MM.1S (cell line): ENCODE results near the gene EML1.

Source experiments
- DNase-seq: peaks from one replicate; pipeline ENCODE4 v3.0.0-alpha.2; 2015
- H2AFZ ChIP-seq: fragments of 300-600 bp; sonication (generic); 2 replicates; pipeline ENCODE4 v1.6.0; 2016; ENCODE audit warnings: antibody characterized with exemption, low read length
- H3F3A ChIP-seq: fragments of 300-600 bp; sonication (generic); 2 replicates; pipeline ENCODE4 v1.6.1; 2016; ENCODE audit warnings: mild to moderate bottlenecking, antibody characterized with exemption, low read length, moderate library complexity, mixed read lengths; ENCODE audit not compliant: insufficient read depth
- H3K27ac ChIP-seq: fragments of 300-600 bp; sonication (generic); 2 replicates; pipeline ENCODE4 v1.5.1; 2016; ENCODE audit warnings: mild to moderate bottlenecking, low read length
- H3K27me3 ChIP-seq: fragments of 300-600 bp; sonication (generic); replicated peaks from 2 replicates; pipeline ENCODE4 v1.6.0; 2016; ENCODE audit warnings: low read length; ENCODE audit not compliant: insufficient read depth
- H3K36me3 ChIP-seq: fragments of 300-600 bp; sonication (generic); replicated peaks from 2 replicates; pipeline ENCODE4 v1.6.1; 2016; ENCODE audit warnings: mild to moderate bottlenecking, low read length, mixed read lengths; ENCODE audit not compliant: insufficient read depth
- H3K4me1 ChIP-seq: fragments of 300-600 bp; sonication (generic); 2 replicates; pipeline ENCODE4 v1.6.1; 2016; ENCODE audit warnings: low read length, mixed read lengths
- H3K4me2 ChIP-seq: fragments of 300-600 bp; sonication (generic); 2 replicates; pipeline ENCODE4 v1.6.0; 2016; ENCODE audit warnings: low read depth, low read length
- H3K4me3 ChIP-seq: fragments of 300-600 bp; sonication (generic); 2 replicates; pipeline ENCODE4 v1.5.1; 2016; ENCODE audit warnings: low read length, mixed read lengths
- H3K79me2 ChIP-seq: fragments of 300-600 bp; sonication (generic); 2 replicates; pipeline ENCODE4 v1.6.1; 2016; ENCODE audit warnings: mixed run types, low read length, mixed read lengths
- H3K9ac ChIP-seq: fragments of 300-600 bp; sonication (generic); 2 replicates; pipeline ENCODE4 v1.6.1; 2016; ENCODE audit warnings: low read length, mixed read lengths
- H3K9me2 ChIP-seq: fragments of 300-600 bp; sonication (generic); replicated peaks from 2 replicates; pipeline ENCODE4 v1.6.1; 2016; ENCODE audit warnings: mild to moderate bottlenecking, low read length, mixed read lengths; ENCODE audit not compliant: insufficient read depth
- H3K9me3 ChIP-seq: fragments of 300-600 bp; sonication (generic); replicated peaks from 2 replicates; pipeline ENCODE4 v1.6.1; 2016; ENCODE audit warnings: mild to moderate bottlenecking, low read length, mixed read lengths; ENCODE audit not compliant: insufficient read depth
- H4K20me1 ChIP-seq: fragments of 300-600 bp; sonication (generic); 2 replicates; pipeline ENCODE4 v1.6.1; 2016; ENCODE audit warnings: mild to moderate bottlenecking, low read length, moderate library complexity, mixed read lengths; ENCODE audit not compliant: insufficient read depth
- CTCF ChIP-seq: fragments of 300-600 bp; sonication (generic); IDR thresholded peaks from 2 replicates; pipeline ENCODE4 v1.5.1; 2016; ENCODE audit warnings: antibody characterized with exemption, low read length, mixed read lengths
- EZH2 ChIP-seq: fragments of 300-600 bp; sonication (generic); optimal IDR thresholded peaks from 2 replicates; pipeline ENCODE3; 2017; ENCODE audit warnings: low read depth, mild to moderate bottlenecking, antibody characterized with exemption, low read length, mixed read lengths
- EZH2phosphoT487 ChIP-seq: fragments of 300-600 bp; sonication (generic); IDR thresholded peaks from 2 replicates; pipeline ENCODE4 v1.6.1; 2018; ENCODE audit warnings: antibody characterized with exemption, low read length

The EML1 gene

DNA sequence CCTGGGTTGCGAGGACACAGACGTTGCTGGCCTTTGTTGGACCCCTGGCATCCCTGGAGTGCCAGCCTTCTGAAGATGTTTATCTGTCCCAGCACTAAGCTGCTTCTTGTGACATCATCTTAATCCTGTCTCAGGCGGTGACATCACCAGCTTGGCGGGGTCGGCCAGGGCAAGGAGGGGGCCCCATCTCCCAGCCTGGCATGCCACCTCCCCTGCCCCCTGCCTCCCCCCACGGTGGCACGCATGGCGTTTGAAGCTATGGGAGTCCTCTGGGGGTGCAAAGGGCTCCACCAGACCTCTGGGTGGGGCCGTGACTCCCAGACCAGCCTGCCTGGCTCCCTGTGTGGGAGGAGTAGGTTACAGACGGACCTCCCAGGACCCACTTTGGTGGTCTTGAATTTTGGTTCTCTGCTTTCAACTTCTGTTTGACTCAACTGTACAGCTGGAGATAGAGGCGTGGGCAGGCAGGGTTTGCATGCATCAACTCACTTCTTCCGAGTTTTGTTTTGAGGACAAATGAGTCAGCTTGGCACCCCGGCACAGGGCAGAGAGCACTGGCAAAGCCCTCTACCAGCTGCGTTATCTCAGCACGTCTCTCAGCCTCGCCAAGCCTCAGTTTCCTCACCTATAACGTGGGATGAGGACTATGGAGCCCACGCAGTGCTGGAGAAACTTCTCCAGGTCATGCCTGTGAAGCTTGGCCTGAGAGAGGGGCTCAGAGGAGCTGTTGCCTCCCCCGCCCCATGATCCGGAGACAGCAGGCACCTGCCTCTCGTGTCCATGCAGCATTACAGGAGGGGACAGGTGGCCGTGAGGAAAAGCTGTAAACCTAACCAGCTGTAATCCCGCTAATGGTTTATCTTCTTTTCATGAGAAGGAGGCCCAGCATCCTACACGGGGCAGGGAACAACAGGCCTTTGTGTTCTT, 38.8 kb upstream of the EML1 start:
- no peak overlapping the region for H3K4me2 ChIP-seq
- H3K4me3 ChIP-seq, result no peak overlapping the region
- no peak overlapping the region for H3K9ac ChIP-seq
- TF ChIP-seq EZH2phosphoT487 (no peak), EZH2 (no peak), CTCF (no peak)
- H3K36me3 ChIP-seq, result no peaks in the 10 kb centered on the region
- no peaks in the 10 kb centered on the region for H3K79me2 ChIP-seq
- no peak overlapping the region for H3K27ac ChIP-seq
- H3F3A ChIP-seq, result no peaks in the 10 kb centered on the region
- H3K9me3 ChIP-seq, result no peaks in the 10 kb centered on the region
- H3K27me3 ChIP-seq, result peaks cover 12% of the 10 kb centered on the region
- H2AFZ ChIP-seq, result no peak overlapping the region
- H3K9me2 ChIP-seq, result no peaks in the 10 kb centered on the region
- no peak for DNase-seq
- H4K20me1 ChIP-seq, result no peaks in the 10 kb centered on the region
- no peaks in the 10 kb centered on the region for H3K4me1 ChIP-seq

DNA sequence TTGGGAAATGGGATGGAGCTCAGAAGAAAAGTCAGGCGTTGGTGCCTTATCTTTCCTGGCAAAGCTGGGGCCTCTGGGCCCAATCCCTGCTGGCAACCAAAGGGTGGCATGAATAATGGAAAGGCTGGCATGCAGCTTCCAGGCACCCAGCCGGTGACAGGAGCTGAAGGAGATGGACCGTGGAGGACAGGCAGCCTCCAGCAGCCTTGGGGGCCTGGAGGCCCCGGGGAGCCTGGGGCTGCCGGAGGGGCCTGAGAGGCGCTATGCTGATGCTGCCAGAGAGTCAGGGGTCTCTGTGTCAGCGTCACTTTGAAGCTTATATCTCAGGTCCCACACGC, 38.2 kb upstream of the EML1 start:
- no peak for DNase-seq
- Histone ChIP-seq H3K4me1 (no peaks in the 10 kb centered on the region), H3K27ac (no peak overlapping the region), H3K4me2 (no peak overlapping the region), H3K9me2 (no peaks in the 10 kb centered on the region), H3K27me3 (peaks cover 12% of the 10 kb centered on the region), H3K9me3 (no peaks in the 10 kb centered on the region), H2AFZ (no peak overlapping the region), H3K79me2 (no peaks in the 10 kb centered on the region), H4K20me1 (no peaks in the 10 kb centered on the region), H3K9ac (no peak overlapping the region), H3F3A (no peaks in the 10 kb centered on the region), H3K36me3 (no peaks in the 10 kb centered on the region), H3K4me3 (no peak overlapping the region)
- TF ChIP-seq EZH2phosphoT487, result no peak
- TF ChIP-seq CTCF, result no peak
- no peak for TF ChIP-seq EZH2

DNA sequence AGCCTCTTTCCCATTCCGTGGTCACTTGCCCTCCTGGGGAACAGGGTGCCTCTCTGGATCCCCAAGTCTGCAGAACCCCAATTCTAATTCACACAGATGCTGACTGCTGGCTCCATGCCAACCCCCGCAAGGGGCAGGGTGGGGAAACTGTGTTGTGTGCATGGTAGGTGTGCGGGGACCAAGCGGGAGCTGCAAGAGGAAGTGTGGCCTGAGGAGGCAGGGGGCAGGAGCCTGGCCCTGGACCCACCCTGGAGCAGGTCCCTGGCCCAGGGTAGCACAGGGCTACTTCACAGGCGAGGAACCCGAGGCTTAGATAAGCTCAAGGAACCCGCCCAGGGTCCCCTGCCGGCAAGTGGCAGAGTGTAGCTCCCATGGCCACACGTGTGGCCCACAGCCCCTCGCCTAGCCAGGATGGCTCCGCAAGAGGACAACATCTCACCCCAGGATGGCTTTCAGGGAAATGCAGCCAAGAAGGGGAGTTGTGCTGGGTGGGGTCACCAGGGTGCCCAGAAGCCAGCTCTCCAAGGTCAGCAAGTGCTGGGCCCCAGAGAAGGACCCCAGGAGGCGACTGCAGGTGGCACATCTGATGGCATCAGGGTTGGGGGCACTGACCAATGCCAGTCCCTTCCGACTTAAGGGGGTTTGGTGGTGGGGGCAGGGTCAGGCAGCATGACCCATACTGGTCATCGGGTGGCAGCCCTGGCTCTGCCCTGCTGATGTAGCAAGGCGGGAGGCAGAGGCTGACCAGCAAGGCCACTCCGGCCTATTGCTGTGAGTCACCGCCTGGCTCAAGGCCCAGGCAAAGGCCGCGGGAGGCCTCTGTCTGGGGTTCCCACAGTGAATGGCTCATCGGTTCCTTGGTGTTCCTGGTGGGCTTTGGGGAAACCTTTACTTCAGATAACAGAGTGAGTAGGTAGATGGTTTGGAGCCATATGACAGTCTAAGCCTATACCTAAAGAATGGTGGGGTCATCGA, 37.3 kb upstream of the EML1 start:
- H3K9ac ChIP-seq, result no peak overlapping the region
- no peak overlapping the region for H3K4me3 ChIP-seq
- no peak overlapping the region for H3K4me2 ChIP-seq
- H3K9me2 ChIP-seq, result no peaks in the 10 kb centered on the region
- H3K27me3 ChIP-seq, result peaks cover 12% of the 10 kb centered on the region
- TF ChIP-seq EZH2phosphoT487, result no peak
- TF ChIP-seq CTCF, result no peak
- H4K20me1 ChIP-seq, result no peaks in the 10 kb centered on the region
- no peak overlapping the region for H3K27ac ChIP-seq
- no peaks in the 10 kb centered on the region for H3K4me1 ChIP-seq
- DNase-seq, result no peak
- H3K79me2 ChIP-seq, result no peaks in the 10 kb centered on the region
- H3K9me3 ChIP-seq, result no peaks in the 10 kb centered on the region
- H2AFZ ChIP-seq, result no peak overlapping the region
- no peaks in the 10 kb centered on the region for H3F3A ChIP-seq
- H3K36me3 ChIP-seq, result no peaks in the 10 kb centered on the region
